Transverse colon (tissue), 4 donors: Measurements from ENCODE around the gene HPSE2. TPM values are rescaled to one million over a fixed set of nuclear protein-coding genes. Genes with fewer than 3 reads are reported as not detected.
A peak's percentile ranks its signal among the peaks of the same experiment; 100 is the strongest.

Source experiments
- DNase-seq: peaks from one replicate; pipeline ENCODE4 v3.0.0-alpha.2; 2019
- H3K27ac ChIP-seq, 4 donors: fragments of 200-600 bp; sonication (generic); 2 replicates each; pipeline ENCODE4 v1.5.1; 2016 to 2018; ENCODE audit warnings: inconsistent platforms in 4 of 4
- H3K27me3 ChIP-seq: fragments of 200-600 bp; sonication (generic); 2 replicates; pipeline ENCODE4 v1.5.1; 2017; ENCODE audit warnings: inconsistent platforms
- H3K36me3 ChIP-seq, 4 donors: fragments of 200-600 bp; sonication (generic); 2 replicates each; pipeline ENCODE4 v1.5.1; 2017 to 2019; ENCODE audit warnings: inconsistent platforms in 4 of 4
- H3K4me1 ChIP-seq, 4 donors: fragments of 200-600 bp; sonication (generic); 2 replicates each; pipeline ENCODE4 v1.5.1; 2017 to 2020; ENCODE audit warnings: inconsistent platforms in 4 of 4
- H3K4me3 ChIP-seq, 4 donors: fragments of 200-600 bp; sonication (generic); 1 replicate in 1 of 4; 2 replicates in 3 of 4; pipeline versions ENCODE4 v1.5.1 to v1.6.1; 2017 to 2019; ENCODE audit warnings: inconsistent platforms in 4 of 4
- H3K9me3 ChIP-seq, 2 donors: fragments of 200-600 bp; sonication (generic); 2 replicates each; pipeline ENCODE4 v1.5.1; 2017 to 2019; ENCODE audit warnings: inconsistent platforms in 2 of 2
- EP300 ChIP-seq: sonication (generic); formaldehyde crosslinking; IDR thresholded peaks from one replicate; pipeline ENCODE4 v1.6.1; 2017; ENCODE audit warnings: antibody characterized with exemption, low read depth
- POLR2A ChIP-seq: fragments of 450-650 bp; IDR thresholded peaks from one replicate; pipeline ENCODE4 v1.6.1; 2016; ENCODE audit warnings: antibody characterized with exemption, mild to moderate bottlenecking, moderate library complexity
- POLR2AphosphoS5 ChIP-seq, 3 donors: sonication (generic); formaldehyde crosslinking; IDR thresholded peaks; one replicate each; pipeline ENCODE4 v1.6.1; 2016; ENCODE audit warnings: antibody characterized with exemption in 3 of 3
- whole genome bisulfite sequencing, 2 donors: methylation state at CpG; one replicate each; pipeline ENCODE4 v1.1.5; 2018; ENCODE audit warnings: low coverage in 1 of 2; 5-methylcytosine and 5-hydroxymethylcytosine counted together
- in situ Hi-C, 4 donors: fragments of 200-750 bp; cut with MboI; loops; one replicate each; pipeline versions ENCODE4 v1.15.0 to v1.15.1; 2017; ENCODE audit warnings: low sequenced_read_pairs in 3 of 4, low pct_ligation_motif_present in 1 of 4, low pct_unique_long_range_greater_than_20kb in 1 of 4
- intact Hi-C: fragments of 100-400 bp; cut with DNase I; formaldehyde crosslinking; loops from one replicate; pipeline ENCODE4 v1.15.1; 2023; ENCODE audit warnings: low total_unique reads
- total RNA-seq, 4 donors: library from RNA; depleted of rRNA; stranded (reverse); fragments of >200 nt; gene quantifications; one replicate each; pipeline ENCODE4 v1.1.0, GENCODE V29; 2016
- TF ChIP-seq, protein P1 (sequence below), 5 experiments: fragments of 200-600 bp in 3 of 5; fragments of 450-650 bp in 2 of 5; sonication (generic) in 3 of 5; IDR thresholded peaks; 1 replicate in 2 of 5; 2 replicates in 3 of 5; pipeline ENCODE4 v1.5.1; 2016 to 2017; ENCODE audit warnings: antibody characterized with exemption in 5 of 5, inconsistent platforms in 3 of 5, mild to moderate bottlenecking in 2 of 5, moderate library complexity in 1 of 5

Gene HPSE2
- total RNA-seq, 4 donors from 2014 or later, result 2.2 to 3.0 TPM; not detected in 2

DNA sequence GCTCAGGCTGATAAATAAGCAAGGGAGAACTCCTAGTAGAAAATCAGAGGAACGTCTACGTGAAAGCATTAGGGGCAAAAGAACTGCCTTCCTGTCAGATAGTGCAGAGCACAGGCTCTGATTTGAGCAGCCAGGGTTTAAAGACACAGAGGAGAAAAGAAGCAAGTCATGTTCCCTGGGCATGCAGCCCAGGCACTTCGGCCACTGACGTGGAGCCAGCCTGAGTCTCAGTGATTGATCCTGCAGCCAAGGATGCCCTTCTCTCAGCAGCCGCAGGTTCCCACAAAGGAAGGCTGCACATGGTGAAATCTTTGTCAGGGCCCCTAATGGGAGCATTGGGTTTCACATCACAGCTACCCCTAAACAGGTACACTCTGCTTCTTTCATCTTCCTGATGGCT is 627.2 kb downstream of the HPSE2 start:
- TF ChIP-seq POLR2AphosphoS5 (IDR thresholded peaks at IDR 0.05), result no peak
- no peak for TF ChIP-seq EP300
- TF ChIP-seq, protein P1, sequence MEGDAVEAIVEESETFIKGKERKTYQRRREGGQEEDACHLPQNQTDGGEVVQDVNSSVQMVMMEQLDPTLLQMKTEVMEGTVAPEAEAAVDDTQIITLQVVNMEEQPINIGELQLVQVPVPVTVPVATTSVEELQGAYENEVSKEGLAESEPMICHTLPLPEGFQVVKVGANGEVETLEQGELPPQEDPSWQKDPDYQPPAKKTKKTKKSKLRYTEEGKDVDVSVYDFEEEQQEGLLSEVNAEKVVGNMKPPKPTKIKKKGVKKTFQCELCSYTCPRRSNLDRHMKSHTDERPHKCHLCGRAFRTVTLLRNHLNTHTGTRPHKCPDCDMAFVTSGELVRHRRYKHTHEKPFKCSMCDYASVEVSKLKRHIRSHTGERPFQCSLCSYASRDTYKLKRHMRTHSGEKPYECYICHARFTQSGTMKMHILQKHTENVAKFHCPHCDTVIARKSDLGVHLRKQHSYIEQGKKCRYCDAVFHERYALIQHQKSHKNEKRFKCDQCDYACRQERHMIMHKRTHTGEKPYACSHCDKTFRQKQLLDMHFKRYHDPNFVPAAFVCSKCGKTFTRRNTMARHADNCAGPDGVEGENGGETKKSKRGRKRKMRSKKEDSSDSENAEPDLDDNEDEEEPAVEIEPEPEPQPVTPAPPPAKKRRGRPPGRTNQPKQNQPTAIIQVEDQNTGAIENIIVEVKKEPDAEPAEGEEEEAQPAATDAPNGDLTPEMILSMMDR (IDR thresholded peaks at IDR 0.05), result no peak
- no peak for TF ChIP-seq POLR2A
- DNase-seq, result peak; percentile 20
- no peaks in the 10 kb centered on the region for H3K27me3 ChIP-seq
- intact Hi-C loops, result no loop called here
- H3K9me3 ChIP-seq, result no peaks in the 10 kb centered on the region
- no peaks in the 10 kb centered on the region for H3K36me3 ChIP-seq
- WGBS, 2 donors, result 20 to 42% methylated on average over 2 to 5 of the region's 5 CpGs
- in situ Hi-C loops, result no loop called here
- peak overlapping the region in 2 of 4 donors; percentile 11 to 54 for H3K27ac ChIP-seq
- H3K4me3 ChIP-seq, result no peak overlapping the region
- H3K4me1 ChIP-seq, result peaks cover 0 to 25% (median 0%) of the 10 kb centered on the region in 4 donors

DNA sequence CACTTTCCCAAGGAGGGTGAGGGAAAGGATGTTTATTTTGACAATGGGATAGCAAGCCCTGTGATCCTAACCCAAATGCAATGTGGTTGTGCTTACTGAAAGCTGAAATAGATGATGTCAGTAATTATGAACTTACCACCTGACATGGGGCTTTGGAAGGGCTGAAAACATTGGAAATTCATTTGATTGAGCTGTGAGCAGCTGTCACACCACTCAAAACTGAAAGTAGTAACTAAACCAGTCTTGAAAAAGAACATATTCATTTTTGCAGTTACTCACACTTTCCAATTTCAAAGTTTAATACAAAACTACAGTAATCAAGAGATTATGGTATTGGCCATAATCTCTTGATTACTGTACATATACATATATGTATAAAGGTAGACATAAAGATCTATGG is 633.4 kb downstream of the HPSE2 start:
- intact Hi-C loops, result no loop called here
- H3K27me3 ChIP-seq, result no peaks in the 10 kb centered on the region
- no peaks in the 10 kb centered on the region for H3K9me3 ChIP-seq
- TF ChIP-seq POLR2A, result no peak
- TF ChIP-seq, protein P1 (IDR thresholded peaks at IDR 0.05), result no peak
- no peak for TF ChIP-seq EP300
- TF ChIP-seq POLR2AphosphoS5 (IDR thresholded peaks at IDR 0.05), result no peak
- no peak overlapping the region for H3K4me3 ChIP-seq
- H3K36me3 ChIP-seq, result no peaks in the 10 kb centered on the region
- H3K4me1 ChIP-seq, result no peaks in the 10 kb centered on the region
- no peak for DNase-seq
- H3K27ac ChIP-seq, result no peak overlapping the region
- in situ Hi-C loops, result no loop called here

DNA sequence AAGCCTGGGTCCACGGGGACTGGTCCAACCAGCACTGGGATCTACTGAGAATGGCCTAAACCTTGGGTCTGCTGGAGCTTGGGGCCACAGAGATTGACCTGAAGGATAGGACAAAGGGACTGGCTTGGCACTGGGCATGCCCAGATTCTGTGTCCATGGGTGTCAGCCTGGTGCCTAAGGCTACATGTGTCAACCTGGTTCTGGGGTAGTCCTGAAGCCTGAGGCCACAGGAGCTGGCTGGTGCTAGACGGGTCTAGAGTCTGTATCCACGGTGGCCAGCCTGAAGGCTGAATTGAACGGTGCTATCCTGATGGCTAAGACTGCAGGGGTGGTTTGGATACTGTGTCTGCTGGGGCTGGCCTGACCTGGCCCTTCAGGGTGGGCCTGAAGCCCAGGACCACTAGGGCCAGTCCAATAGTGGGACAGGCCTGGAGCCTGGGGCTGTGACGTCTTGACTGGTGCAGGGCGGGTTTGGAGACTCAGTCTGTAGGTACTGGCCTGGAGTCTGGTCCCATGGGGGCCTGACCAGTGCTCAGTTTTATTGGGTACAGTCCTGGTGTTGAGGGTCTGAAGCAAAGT is 636.5 kb downstream of the HPSE2 start:
- no peak for DNase-seq
- H3K4me3 ChIP-seq, result no peak overlapping the region
- no peaks in the 10 kb centered on the region for H3K4me1 ChIP-seq
- no peaks in the 10 kb centered on the region for H3K36me3 ChIP-seq
- H3K27me3 ChIP-seq, result no peaks in the 10 kb centered on the region
- no peak overlapping the region for H3K27ac ChIP-seq
- in situ Hi-C loops (no loop called here), intact Hi-C loops (no loop called here)
- peaks cover 0 to 3% of the 10 kb centered on the region in 2 donors for H3K9me3 ChIP-seq
- TF ChIP-seq POLR2A, result no peak
- TF ChIP-seq, protein P1 (IDR thresholded peaks at IDR 0.05), result no peak
- TF ChIP-seq EP300, result no peak
- no peak for TF ChIP-seq POLR2AphosphoS5 (IDR thresholded peaks at IDR 0.05)
- WGBS, 2 donors, result 82% methylated on average over 6 of the region's 6 CpGs; no CpG with 5 or more reads in 1 of the 2 donors

DNA sequence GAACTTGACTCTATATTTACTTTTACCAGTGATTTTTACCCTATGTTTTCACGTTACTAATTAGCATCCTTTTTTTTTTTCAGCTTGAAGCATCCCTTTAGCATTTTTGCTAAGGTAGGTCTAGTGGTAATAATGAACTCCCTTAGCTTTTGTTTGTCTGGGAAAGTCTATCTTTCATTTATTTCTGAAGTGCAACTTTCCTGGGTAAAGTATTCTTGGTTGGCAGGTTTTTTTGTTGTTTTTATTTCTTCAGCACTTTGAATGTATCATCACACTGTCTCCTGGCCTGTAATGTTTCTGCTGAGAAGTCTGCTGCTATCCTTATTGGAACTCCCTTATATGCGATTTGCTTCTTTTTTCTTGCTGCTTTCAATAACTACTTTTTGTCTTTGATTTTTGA is 639.2 kb downstream of the HPSE2 start:
- H3K27me3 ChIP-seq, result no peaks in the 10 kb centered on the region
- no peak for DNase-seq
- intact Hi-C loops (no loop called here), in situ Hi-C loops (no loop called here)
- H3K9me3 ChIP-seq, result peaks cover 0 to 3% of the 10 kb centered on the region in 2 donors
- no peak overlapping the region for H3K27ac ChIP-seq
- H3K4me1 ChIP-seq, result no peaks in the 10 kb centered on the region
- H3K4me3 ChIP-seq, result no peak overlapping the region
- WGBS, 2 donors, result 87 to 89% methylated on average over 1 to 2 of the region's 2 CpGs
- no peak for TF ChIP-seq EP300
- TF ChIP-seq, protein P1 (IDR thresholded peaks at IDR 0.05), result no peak
- no peak for TF ChIP-seq POLR2A
- no peak for TF ChIP-seq POLR2AphosphoS5 (IDR thresholded peaks at IDR 0.05)
- H3K36me3 ChIP-seq, result no peaks in the 10 kb centered on the region
